HEK293 (cell line): ENCODE results near the gene ITSN1.

Source experiments
- SCRT2 ChIP-seq: fragments of 450-650 bp; formaldehyde crosslinking; IDR thresholded peaks from 2 replicates; pipeline ENCODE4 v1.5.1; 2016; ENCODE audit warnings: missing biosample characterization, missing genetic modification characterization
- SP2 ChIP-seq: fragments of 450-650 bp; formaldehyde crosslinking; IDR thresholded peaks from 2 replicates; pipeline ENCODE4 v1.5.1; 2016; ENCODE audit warnings: missing biosample characterization, missing genetic modification characterization
- TRIM28 ChIP-seq: IDR thresholded peaks from 2 replicates; pipeline ENCODE4 v1.6.1; 2011; ENCODE audit warnings: low read length, control low read depth, borderline replicate concordance
- ZBTB8A ChIP-seq: fragments of 450-650 bp; formaldehyde crosslinking; IDR thresholded peaks from 2 replicates; pipeline ENCODE4 v1.5.1; 2016; ENCODE audit warnings: missing biosample characterization, missing genetic modification characterization
- ZFP37 ChIP-seq: fragments of 450-650 bp; formaldehyde crosslinking; IDR thresholded peaks from 2 replicates; pipeline ENCODE4 v1.5.1; 2016; ENCODE audit warnings: missing biosample characterization, missing genetic modification characterization
- ZNF239 ChIP-seq: fragments of 450-650 bp; formaldehyde crosslinking; IDR thresholded peaks from 2 replicates; pipeline ENCODE4 v1.5.1; 2016; ENCODE audit warnings: missing biosample characterization, missing genetic modification characterization
- ZNF280D ChIP-seq: fragments of 450-650 bp; formaldehyde crosslinking; IDR thresholded peaks from 2 replicates; pipeline ENCODE4 v1.5.1; 2016; ENCODE audit warnings: missing biosample characterization, missing genetic modification characterization
- ZNF350 ChIP-seq: fragments of 450-650 bp; formaldehyde crosslinking; IDR thresholded peaks from 2 replicates; pipeline ENCODE4 v1.5.0; 2017; ENCODE audit warnings: missing biosample characterization, mild to moderate bottlenecking, missing genetic modification characterization
- ZNF449 ChIP-seq: fragments of 450-650 bp; formaldehyde crosslinking; IDR thresholded peaks from 2 replicates; pipeline ENCODE4 v1.5.1; 2017; ENCODE audit warnings: missing biosample characterization, mild to moderate bottlenecking, missing genetic modification characterization, moderate library complexity
- ZNF513 ChIP-seq: fragments of 450-650 bp; IDR thresholded peaks from 2 replicates; pipeline ENCODE4 v1.5.1; 2018; ENCODE audit warnings: missing biosample characterization, missing genetic modification characterization
- ZNF514 ChIP-seq: fragments of 450-650 bp; formaldehyde crosslinking; IDR thresholded peaks from 2 replicates; pipeline ENCODE4 v1.5.1; 2016; ENCODE audit warnings: missing biosample characterization, missing genetic modification characterization
- ZNF521 ChIP-seq: fragments of 450-650 bp; formaldehyde crosslinking; IDR thresholded peaks from 2 replicates; pipeline ENCODE4 v1.5.1; 2017; ENCODE audit warnings: missing biosample characterization, mild to moderate bottlenecking, missing genetic modification characterization
- ZNF548 ChIP-seq: fragments of 450-650 bp; formaldehyde crosslinking; IDR thresholded peaks from 2 replicates; pipeline ENCODE4 v1.5.1; 2016; ENCODE audit warnings: missing biosample characterization, missing genetic modification characterization
- ZNF560 ChIP-seq: fragments of 450-650 bp; formaldehyde crosslinking; IDR thresholded peaks from 2 replicates; pipeline ENCODE4 v1.5.1; 2017; ENCODE audit warnings: missing biosample characterization, missing genetic modification characterization, borderline replicate concordance
- ZNF621 ChIP-seq: fragments of 450-650 bp; formaldehyde crosslinking; IDR thresholded peaks from 2 replicates; pipeline ENCODE4 v1.5.1; 2017; ENCODE audit warnings: missing biosample characterization, missing genetic modification characterization
- ZNF660 ChIP-seq: fragments of 450-650 bp; IDR thresholded peaks from 2 replicates; pipeline ENCODE4 v1.5.1; 2018; ENCODE audit warnings: missing biosample characterization, mild to moderate bottlenecking, missing genetic modification characterization
- ZNF670 ChIP-seq: fragments of 450-650 bp; formaldehyde crosslinking; IDR thresholded peaks from 2 replicates; pipeline ENCODE4 v1.5.1; 2016; ENCODE audit warnings: missing biosample characterization, missing genetic modification characterization, low read depth
- ZNF692 ChIP-seq: fragments of 450-650 bp; formaldehyde crosslinking; IDR thresholded peaks from 2 replicates; pipeline ENCODE4 v1.5.1; 2016; ENCODE audit warnings: missing biosample characterization, missing genetic modification characterization
- ZNF707 ChIP-seq: fragments of 450-650 bp; formaldehyde crosslinking; IDR thresholded peaks from 2 replicates; pipeline ENCODE4 v1.5.1; 2016; ENCODE audit warnings: missing biosample characterization, missing genetic modification characterization
- ZNF791 ChIP-seq: fragments of 450-650 bp; formaldehyde crosslinking; IDR thresholded peaks from 2 replicates; pipeline ENCODE4 v1.5.1; 2016; ENCODE audit warnings: missing biosample characterization, missing genetic modification characterization
- TF ChIP-seq, protein P1 (sequence below): fragments of 450-650 bp; formaldehyde crosslinking; IDR thresholded peaks from 2 replicates; pipeline ENCODE4; 2016; ENCODE audit warnings: missing biosample characterization, missing genetic modification characterization
- TF ChIP-seq, protein P2 (sequence below): fragments of 450-650 bp; formaldehyde crosslinking; IDR thresholded peaks from 2 replicates; pipeline ENCODE4 v1.5.1; 2017; ENCODE audit warnings: missing biosample characterization, missing genetic modification characterization
- TF ChIP-seq, protein P3 (sequence below): fragments of 450-650 bp; formaldehyde crosslinking; IDR thresholded peaks from 2 replicates; pipeline ENCODE4 v1.5.1; 2016; ENCODE audit warnings: missing biosample characterization, missing genetic modification characterization
- TF ChIP-seq, protein P4 (sequence below): fragments of 450-650 bp; formaldehyde crosslinking; IDR thresholded peaks from 2 replicates; pipeline ENCODE4 v1.5.1; 2017; ENCODE audit warnings: missing biosample characterization, missing genetic modification characterization

ITSN1 gene

DNA sequence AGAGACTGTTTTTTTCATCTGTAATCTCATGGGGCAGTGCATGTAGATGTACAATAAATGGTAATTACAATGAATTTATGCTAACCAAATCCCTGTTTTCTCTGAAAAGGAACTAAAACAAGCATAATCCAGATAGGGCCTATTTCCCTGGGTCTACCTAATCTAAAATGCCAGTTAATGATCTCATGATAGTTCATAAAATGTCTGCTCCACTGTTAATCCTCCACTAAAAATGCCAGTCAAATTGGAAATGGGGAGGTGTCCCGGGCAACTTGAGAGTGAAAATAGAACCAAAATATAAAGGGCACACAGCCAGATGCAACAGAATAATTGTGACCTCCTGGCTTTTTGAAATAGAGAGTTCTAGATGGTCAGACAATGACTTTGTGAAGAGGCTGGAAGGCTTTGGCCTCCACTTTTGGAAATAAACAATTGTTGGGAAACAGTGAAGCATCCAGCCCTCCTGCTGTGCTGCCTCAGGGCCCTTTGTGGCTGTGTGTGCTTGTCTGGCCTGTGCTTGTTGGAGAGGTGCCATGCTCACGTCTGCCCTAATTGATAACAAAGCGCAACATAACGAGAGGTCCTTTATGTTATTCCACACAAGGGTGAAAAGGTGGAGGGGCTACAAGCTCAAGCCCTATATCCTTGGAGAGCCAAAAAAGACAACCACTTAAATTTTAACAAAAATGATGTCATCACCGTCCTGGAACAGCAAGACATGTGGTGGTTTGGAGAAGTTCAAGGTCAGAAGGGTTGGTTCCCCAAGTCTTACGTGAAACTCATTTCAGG lies 175.6 kb downstream of the ITSN1 start (continued):
- TF ChIP-seq TRIM28 (peak; percentile 47; the same call in 1 of the 2 replicates), ZNF449 (tag by site-specific recombination) (0 out of 2 replicates have a peak, but pooled peaks have one; percentile 18), SCRT2 (tag by site-specific recombination) (peak; percentile 39; the same call in 1 of the 2 replicates), ZBTB8A (no peak; the same call in 1 of the 2 replicates), ZNF560 (tag by site-specific recombination) (no peak), SP2 (tag by site-specific recombination) (no peak), ZNF350 (tag by site-specific recombination) (peak; percentile 79), ZNF239 (tag by site-specific recombination) (no peak), ZFP37 (no peak), ZNF621 (tag by site-specific recombination) (no peak), ZNF521 (tag by site-specific recombination) (no peak), ZNF707 (tag by site-specific recombination) (no peak), ZNF692 (peak; percentile 83; the same call in 1 of the 2 replicates), ZNF670 (no peak), ZNF513 (tag by site-specific recombination) (no peak; the same call in none of the 2 replicates), ZNF791 (no peak), ZNF660 (tag by site-specific recombination) (no peak), ZNF514 (tag by site-specific recombination) (no peak), ZNF548 (no peak), ZNF280D (tag by site-specific recombination) (no peak)
- TF ChIP-seq, protein P1, sequence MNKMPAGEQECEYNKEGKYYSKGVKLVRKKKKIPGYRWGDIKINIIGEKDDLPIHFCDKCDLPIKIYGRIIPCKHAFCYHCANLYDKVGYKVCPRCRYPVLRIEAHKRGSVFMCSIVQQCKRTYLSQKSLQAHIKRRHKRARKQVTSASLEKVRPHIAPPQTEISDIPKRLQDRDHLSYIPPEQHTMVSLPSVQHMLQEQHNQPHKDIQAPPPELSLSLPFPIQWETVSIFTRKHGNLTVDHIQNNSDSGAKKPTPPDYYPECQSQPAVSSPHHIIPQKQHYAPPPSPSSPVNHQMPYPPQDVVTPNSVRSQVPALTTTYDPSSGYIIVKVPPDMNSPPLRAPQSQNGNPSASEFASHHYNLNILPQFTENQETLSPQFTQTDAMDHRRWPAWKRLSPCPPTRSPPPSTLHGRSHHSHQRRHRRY, result no peak
- TF ChIP-seq, protein P2, sequence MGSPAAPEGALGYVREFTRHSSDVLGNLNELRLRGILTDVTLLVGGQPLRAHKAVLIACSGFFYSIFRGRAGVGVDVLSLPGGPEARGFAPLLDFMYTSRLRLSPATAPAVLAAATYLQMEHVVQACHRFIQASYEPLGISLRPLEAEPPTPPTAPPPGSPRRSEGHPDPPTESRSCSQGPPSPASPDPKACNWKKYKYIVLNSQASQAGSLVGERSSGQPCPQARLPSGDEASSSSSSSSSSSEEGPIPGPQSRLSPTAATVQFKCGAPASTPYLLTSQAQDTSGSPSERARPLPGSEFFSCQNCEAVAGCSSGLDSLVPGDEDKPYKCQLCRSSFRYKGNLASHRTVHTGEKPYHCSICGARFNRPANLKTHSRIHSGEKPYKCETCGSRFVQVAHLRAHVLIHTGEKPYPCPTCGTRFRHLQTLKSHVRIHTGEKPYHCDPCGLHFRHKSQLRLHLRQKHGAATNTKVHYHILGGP (tag by site-specific recombination), result peak; percentile 57; the same call in 1 of the 2 replicates
- TF ChIP-seq, protein P3, sequence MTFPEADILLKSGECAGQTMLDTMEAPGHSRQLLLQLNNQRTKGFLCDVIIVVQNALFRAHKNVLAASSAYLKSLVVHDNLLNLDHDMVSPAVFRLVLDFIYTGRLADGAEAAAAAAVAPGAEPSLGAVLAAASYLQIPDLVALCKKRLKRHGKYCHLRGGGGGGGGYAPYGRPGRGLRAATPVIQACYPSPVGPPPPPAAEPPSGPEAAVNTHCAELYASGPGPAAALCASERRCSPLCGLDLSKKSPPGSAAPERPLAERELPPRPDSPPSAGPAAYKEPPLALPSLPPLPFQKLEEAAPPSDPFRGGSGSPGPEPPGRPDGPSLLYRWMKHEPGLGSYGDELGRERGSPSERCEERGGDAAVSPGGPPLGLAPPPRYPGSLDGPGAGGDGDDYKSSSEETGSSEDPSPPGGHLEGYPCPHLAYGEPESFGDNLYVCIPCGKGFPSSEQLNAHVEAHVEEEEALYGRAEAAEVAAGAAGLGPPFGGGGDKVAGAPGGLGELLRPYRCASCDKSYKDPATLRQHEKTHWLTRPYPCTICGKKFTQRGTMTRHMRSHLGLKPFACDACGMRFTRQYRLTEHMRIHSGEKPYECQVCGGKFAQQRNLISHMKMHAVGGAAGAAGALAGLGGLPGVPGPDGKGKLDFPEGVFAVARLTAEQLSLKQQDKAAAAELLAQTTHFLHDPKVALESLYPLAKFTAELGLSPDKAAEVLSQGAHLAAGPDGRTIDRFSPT, result no peak
- TF ChIP-seq, protein P4, sequence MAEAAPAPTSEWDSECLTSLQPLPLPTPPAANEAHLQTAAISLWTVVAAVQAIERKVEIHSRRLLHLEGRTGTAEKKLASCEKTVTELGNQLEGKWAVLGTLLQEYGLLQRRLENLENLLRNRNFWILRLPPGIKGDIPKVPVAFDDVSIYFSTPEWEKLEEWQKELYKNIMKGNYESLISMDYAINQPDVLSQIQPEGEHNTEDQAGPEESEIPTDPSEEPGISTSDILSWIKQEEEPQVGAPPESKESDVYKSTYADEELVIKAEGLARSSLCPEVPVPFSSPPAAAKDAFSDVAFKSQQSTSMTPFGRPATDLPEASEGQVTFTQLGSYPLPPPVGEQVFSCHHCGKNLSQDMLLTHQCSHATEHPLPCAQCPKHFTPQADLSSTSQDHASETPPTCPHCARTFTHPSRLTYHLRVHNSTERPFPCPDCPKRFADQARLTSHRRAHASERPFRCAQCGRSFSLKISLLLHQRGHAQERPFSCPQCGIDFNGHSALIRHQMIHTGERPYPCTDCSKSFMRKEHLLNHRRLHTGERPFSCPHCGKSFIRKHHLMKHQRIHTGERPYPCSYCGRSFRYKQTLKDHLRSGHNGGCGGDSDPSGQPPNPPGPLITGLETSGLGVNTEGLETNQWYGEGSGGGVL (tag by site-specific recombination), result peak; percentile 26; the same call in 1 of the 2 replicates
